ENCODE measurements around the gene VWA8. TPM values are rescaled to one million over a fixed set of nuclear protein-coding genes. Genes with fewer than 3 reads are reported as not detected.

Gene VWA8
- total RNA-seq, 2 experiments from 2014 or later = 22.7 to 23.5 TPM

DNA sequence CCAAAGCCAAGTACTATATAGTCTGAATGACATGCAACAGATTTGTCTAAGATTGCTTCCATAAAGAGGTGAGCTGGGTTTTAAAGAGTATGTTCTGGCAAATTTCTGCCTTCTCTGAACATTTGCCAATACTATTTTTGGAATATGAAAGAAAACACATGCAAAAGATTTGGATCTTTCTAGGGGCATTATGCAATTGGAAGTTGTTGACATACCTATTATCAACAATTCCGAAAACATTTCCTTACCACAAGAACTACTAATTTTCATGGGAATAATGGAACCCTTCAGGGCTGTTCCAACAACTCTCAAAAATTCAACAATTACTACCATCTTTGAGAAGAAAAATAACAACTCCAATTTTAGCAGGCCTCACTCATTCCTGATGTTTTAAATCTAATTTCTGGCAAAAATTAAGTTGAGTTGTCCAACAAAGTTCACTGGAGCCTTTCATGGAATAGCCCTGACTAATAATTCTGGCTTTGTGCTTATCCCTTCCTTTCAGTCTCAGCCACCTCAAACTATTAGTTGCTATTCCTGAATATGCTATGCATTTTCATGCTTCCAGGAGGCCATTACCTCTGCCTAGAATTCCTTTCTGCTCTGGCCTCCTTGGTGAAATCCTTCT is 253.6 kb downstream of the VWA8 start:
- ChIA-PET CTCF (no interaction called here), POLR2A (no interaction called here)

DNA sequence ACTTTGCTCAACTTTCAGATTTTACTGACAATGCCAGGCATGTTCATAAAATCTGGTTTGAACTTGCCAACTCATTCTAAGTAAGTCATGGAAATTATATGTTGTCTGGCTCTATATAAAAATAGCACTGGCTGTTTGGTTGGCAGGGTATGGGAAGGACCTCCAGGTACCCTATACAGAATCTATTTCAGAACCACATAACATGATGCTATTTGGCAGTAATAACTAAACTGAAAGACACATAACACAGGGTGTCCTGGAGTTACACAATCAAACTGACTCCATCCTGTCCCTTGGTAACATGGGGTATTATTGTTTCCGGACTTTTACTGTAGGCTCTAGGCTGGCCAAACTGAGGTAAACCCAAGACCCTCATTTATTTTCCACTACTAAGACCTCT is 254.8 kb downstream of the VWA8 start:
- POLR2A ChIA-PET = no interaction called here

DNA sequence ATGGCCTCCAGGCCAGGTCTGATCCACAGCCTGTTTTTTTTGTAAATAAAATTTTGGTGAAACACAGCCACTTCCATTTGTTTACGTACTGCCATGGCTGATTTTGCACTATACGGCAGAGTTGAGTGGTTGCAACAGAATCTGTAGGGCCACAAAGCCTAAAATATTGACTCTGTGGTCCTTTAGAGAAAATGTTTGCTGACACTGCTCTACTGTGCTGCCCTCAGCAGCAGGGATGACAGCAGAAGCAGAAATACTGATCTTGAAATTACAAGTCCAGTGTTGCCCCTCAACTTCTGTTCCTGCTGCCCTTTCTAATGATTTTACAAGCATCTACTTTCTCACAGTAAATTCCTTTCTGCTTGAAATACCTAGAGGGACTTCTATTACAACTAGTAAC is 258.4 kb downstream of the VWA8 start:
- CTCF ChIA-PET = no interaction called here
- POLR2A ChIA-PET = no interaction called here

More for the DNA sequence above, 254.8 kb downstream of the VWA8 start:
- CTCF ChIA-PET = no interaction called here

DNA sequence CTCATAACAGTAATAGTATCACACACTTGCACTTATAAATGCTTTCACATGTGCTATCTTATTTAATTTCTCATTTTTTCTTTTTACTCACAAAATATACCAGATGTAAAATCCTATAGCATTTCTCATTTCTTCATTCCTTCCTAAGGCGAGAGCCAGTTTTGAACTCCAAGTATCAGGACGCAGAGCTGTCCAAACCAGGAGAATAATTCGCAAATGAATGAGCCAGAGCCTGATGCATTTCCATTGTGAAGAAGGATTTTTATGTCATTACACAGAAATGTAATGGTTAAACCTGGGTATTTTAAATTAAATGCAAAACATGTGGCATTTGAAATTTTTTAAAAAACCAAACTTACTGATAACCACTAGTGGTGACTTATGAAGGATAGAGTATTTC is 259.2 kb downstream of the VWA8 start:
- POLR2A ChIA-PET = no interaction called here
- CTCF ChIA-PET = no interaction called here

DNA sequence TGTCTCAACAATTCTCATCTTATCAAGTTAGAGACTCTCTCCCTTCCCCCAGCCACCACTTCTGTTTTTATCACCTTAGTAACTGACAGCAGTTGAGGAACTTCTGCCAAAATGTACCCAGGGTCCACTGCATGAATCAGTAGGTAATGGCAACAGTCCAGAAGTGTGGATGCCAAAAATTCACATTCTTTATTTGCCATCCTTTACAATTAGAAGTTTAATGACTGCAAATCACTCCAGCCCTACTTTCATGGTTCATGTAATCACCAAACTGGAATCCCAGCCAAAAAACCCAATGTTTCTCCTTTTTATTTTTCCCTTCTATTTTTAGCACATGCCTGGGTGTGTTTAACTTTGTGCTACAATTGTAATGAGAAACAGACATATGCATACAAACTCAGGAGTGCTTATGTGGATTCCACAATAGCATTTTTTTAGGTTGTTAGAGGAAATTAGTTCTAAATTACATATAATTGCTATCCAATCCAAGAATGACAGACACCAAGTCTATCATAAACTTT is 260.1 kb downstream of the VWA8 start:
- POLR2A ChIA-PET = no interaction called here
- CTCF ChIA-PET = no interaction called here

DNA sequence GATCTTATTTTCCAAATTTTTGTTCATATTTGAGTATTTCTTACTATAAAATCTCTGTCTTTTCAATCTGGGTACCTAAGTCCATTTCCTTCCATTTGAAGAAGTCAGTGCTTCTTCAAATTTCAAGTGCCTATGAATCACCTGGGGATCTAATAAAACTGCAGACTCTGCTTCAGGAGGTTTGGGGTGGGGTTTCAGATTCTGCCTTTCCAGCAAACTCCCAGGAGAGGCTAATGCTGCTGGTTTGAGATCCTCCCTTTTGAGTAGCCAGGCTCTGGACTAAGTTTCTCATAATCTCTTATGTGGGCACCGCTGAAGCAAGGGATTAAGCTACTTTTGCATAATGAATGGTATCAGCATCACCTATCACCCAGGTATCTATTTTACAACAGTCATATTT is 261.1 kb downstream of the VWA8 start:
- CTCF ChIA-PET = no interaction called here
- POLR2A ChIA-PET = no interaction called here

DNA sequence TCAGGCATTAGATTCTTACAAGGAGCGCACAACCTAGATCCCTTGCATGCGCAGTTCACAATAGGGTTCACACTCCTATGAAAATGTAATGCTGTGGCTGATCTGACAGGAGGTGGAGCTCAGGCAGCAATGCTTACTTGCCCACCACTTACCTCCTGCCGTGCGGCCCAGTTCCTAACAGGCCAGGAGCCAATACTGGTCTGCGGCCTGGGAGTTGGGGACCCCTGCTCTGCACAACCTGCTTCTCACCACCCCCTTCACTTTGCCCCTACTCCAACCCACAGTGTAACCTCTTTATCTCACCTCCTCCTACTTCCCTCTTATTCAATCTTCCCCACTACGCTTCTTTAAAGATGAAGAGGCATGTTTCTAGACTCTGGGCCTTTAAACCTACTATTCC is 263.3 kb downstream of the VWA8 start:
- ChIA-PET POLR2A (no interaction called here), CTCF (no interaction called here)

DNA sequence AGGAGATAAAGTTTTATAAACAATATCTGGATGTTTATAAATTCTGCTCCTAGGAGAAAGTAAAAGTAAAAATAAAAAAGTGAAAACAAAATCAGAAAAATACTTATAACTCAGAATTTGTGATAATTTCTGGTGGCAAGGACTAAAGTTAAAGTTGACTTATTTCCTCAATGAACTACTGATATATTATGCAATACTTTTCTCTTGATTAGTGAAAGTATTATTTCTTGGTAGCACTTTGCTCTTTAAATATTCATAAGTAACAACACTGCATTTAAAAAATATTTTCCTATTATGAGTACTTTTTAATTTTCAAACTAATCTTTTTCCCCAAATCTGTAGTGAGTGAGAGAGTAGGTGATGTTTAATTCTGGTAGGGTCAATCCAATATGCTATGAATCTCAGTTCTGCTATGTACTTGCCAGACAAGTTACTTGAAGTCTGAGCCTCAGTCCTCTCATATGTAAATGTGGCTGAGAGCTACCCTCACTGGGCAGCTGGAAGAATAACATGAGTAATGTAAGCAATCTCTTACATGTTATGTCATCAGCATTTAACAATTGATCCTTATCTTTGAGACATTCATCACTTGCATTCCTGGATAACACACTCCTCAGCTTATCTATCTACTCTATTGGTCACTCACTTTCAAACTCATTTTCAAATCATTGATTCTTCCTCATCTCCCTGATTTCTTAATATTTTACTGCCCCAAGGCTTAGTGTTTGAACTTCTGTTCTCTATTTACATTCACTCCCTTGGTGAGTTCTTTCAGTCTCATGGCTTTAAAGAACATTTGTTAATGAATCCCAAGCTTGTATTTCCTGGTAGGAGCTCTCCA is 264.5 kb downstream of the VWA8 start:
- POLR2A ChIA-PET = no interaction called here
- CTCF ChIA-PET = no interaction called here

DNA sequence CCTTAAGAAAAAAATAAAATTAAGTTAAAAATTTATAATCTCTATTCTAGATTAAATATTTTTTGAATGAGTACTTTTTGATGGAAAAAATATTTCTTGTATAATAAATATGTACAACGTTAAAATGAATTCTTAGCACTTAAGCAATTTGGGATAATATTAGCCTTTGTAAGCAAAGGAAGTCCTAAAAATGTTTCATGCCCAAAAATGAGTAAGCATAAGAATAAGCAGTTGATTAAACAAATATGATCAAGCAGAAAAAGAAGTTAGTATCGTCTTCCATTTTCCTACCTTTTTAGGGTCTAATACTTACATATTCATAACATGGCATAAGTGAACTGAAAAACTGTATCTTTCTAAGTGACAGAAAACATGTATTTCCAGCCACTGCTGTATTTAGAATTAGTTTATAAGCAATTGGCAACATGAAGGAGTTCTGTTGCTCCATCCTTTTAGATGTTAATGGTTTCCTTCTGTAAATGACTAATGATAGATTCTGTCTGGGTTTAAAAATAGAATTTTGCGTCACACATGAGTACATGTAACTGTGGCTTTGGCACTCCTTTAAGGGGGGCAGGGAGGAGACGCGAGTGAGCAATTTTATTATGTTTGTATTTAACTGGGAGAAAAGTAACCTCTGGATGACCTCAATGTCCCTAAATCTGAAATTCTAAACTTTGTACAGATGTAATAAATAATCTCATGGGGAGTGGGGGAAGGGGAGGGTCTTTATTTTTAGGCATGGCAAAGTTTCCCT is 266.2 kb downstream of the VWA8 start:
- POLR2A ChIA-PET = no interaction called here
- CTCF ChIA-PET = no interaction called here

DNA sequence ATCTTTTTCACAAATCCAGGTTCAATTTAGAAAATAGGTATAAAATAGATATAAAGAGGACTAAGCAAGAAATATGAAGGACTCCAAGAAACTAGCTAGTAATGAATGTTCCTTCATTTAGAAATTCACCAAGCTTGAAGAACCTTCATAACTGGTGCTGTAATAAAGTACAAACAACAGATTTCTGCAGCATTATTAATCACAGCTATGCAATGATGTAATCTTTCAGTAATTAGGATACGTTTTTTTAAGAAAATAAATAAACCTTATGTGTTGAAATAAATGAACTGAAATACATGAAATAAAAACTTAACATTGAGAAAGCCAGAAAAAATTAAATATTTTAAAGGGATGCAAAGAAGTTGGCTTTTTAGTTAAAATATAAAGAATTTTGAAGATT is 267.5 kb downstream of the VWA8 start:
- ChIA-PET CTCF (no interaction called here), POLR2A (no interaction called here)

DNA sequence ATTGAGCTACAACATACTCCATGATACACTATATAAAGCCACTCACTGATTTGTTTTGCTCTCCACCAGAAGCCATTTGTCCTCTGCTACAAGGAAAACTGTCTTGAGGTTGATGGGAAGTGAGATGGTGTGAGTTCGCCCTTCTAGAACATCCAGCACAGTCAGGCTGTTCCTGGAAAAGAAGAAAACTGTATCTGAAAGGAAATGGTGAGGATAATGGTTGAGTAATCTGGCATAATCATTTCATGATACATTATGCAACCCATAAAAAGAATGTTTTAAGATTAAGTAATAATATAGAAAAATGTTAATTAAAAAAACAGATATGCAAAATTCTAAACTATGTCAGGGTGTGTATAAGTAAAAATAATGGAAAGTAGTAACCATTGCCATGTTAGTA is 269.6 kb downstream of the VWA8 start:
- POLR2A ChIA-PET = no interaction called here
- CTCF ChIA-PET = no interaction called here

DNA sequence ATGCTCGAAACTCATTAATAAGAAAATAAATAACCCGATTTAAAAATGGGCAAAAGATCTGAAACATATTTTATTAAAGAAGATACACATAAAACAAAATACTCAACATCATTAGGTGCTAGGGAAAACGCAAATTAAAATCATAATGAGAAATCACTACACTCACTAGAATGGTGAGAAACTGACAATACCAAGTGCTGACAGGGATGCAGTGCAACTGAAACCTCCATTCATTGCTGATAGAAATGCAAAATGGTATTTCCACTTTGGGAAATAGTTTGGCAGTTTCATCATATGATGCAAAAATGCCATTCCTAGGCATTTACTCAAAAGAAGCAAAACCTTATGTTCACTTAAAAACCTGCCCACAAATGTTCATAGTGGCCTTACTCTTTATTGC is 278.1 kb downstream of the VWA8 start:
- ChIA-PET CTCF (no interaction called here), POLR2A (no interaction called here)

DNA sequence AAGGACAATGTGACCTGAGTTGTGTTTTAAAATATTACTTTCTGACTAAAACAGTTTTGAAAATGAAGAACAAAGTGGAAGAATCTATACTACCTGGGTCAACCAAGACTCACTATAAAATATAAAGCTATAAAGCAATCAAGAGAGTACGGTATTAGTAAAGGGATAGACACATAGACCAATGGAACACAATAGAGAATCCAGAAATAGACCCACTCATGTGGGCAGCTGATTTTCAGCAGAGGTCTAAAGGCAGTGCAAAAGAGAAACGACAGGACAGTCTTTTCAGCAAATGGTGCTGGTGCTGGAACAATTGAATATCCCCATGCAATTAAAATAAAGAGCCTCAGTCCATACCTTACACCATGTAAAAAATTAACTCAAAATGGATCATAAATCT is 278.9 kb downstream of the VWA8 start:
- CTCF ChIA-PET = no interaction called here
- POLR2A ChIA-PET = no interaction called here

DNA sequence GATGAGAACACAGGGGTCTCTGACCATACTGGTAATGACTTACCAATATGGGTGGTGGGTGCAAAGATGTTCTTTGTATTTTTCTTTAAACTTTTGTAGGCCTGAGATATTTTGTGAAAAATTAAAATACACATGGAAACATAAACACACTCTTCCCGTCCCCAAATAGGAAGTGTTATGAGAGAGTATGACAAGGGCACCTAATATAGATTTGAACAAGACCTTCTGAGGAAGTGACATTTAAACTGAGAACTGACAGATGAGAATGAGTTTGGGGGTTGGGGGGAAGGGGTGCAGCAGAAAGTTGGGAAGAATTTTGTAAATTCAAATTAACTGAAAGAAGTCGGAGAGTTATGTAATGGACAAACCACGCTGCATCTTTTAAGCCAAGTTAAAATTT is 279.3 kb downstream of the VWA8 start:
- CTCF ChIA-PET = interaction anchor here (0.6 kb wide), 1 partner anchor 22 kb away, joined by 3 read pairs; no protein-coding TSS in a partner anchor
- POLR2A ChIA-PET = no interaction called here

DNA sequence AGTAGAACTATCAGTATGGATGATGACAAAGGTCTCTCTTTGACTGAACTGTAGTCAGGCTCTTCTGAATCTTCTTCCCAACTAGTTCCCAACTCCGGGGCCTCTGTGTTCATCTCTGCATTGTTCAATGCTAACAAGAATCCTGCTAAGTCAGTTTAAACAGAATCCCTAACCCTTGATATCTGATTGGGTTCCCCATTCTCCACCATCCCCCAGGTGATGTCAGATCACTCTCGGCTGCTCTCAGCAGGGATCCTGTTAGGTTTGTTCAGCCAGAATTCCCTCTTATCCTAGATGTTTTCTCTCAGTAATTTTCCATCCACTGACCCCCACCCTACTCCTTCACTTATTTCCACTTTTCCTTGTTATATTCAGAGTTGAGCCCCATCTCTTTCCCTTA is 280.0 kb downstream of the VWA8 start:
- ChIA-PET CTCF (interaction anchor here (0.6 kb wide), 1 partner anchor 23 kb away, joined by 3 read pairs; no protein-coding TSS in a partner anchor), POLR2A (no interaction called here)

DNA sequence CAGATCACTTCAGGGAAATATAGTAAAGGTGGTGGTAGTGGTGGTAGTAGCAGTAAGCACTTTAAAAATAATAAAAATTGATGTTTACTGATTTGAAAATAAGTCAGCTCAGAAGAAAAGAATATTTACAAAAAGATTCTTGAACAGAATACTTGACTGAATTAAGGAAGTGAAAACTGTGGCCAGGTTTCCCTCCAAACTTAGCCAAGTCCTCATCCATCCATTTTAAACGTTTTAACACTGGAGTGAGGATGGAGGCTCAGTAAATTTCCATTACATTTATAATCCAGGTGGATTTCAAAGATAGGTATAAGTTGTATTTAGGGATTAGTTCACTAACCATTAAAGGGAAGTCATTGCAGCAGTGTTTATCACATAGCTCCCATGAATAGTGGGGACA is 282.1 kb downstream of the VWA8 start:
- CTCF ChIA-PET = interaction anchor here (1.4 kb wide), 1 partner anchor 10 kb away, joined by 4 read pairs; no protein-coding TSS in a partner anchor

DNA sequence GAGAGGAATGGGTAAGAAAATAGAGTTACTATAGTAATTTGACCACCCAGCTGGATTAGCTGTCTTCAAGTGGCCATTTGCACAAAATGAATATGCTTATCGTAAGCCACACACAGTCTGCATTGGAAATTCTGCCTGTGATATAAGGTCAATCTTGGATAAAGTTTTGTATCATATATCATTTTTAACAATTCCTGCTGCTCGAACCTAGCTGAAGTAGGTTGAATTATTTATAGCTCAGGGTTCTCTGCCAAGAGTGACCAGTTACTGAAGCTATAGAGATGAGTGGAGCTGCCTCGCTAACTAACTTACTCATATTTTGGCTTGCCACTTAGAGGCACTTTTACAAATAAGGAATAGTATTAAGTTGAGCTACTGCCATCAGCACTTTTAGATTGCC is 282.7 kb downstream of the VWA8 start:
- ChIA-PET POLR2A (no interaction called here), CTCF (no interaction called here)

More for the DNA sequence above, 282.1 kb downstream of the VWA8 start:
- POLR2A ChIA-PET = no interaction called here

DNA sequence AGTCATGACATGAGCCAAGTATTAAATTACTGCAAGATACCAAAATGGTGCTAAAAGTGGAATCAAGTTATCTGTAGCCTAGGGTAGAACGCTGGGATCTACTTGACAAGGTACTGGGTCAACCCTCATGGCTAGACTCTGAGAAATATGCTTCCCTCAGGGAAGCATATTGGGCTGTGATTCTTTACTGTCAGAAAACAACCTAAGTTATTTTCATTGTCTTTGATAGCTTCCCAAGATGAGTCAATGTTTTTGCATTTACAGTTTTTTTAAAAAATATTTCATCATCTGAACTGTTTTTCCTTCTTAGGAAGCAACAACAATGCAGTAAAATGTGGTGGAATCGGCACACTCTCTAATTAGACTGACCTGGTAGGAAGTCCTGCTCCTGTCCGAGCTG is 285.6 kb downstream of the VWA8 start:
- POLR2A ChIA-PET = no interaction called here
- CTCF ChIA-PET = no interaction called here

DNA sequence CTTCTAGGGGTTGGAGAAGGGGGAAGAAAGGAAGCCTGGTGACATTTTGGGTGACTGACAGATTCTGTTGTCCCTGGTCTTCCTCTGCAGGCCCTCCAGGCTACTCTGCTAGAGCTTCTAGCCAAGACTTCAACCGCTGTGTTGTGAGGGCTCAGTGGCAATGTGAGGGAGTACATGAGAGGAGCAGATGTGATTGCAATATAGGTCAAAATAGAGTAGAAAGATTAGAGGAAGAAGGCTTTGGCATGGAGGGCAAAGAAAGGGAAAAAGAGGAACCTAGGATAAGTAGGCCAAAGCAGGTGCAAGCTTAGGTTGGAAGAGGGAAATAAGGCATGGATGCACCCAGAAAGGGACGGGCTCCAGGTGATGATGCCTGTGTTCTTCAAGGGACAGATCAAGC is 286.7 kb downstream of the VWA8 start:
- ChIA-PET POLR2A (no interaction called here), CTCF (interaction anchor here (1.1 kb wide), 1 partner anchor 8 kb away, joined by 3 read pairs; no protein-coding TSS in a partner anchor)

DNA sequence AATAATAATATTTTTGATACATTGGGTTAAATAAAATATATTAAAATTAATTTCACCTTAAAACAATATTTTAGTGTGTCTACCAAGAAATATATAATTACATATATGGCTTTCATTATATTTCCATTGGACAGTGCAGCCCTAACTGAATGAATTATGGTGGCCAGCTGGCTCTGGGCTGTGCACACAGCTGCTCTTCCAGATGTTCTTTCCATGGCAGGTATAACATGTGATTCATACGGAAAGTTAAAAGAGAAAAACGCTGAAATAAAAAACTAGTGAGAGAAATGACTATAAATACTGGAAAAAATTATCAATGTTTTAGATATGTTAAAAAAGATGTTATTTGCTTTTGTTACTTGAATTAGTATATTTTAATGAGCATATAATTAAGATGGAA is 287.3 kb downstream of the VWA8 start:
- CTCF ChIA-PET = interaction anchor here (1.1 kb wide), 1 partner anchor 441 kb away, joined by 3 read pairs; no protein-coding TSS in a partner anchor
- POLR2A ChIA-PET = no interaction called here
